CD14-positive monocyte (primary cell): ENCODE data around the gene ZNF70. TPM values are rescaled to one million over a fixed set of nuclear protein-coding genes. Genes with fewer than 3 reads are reported as not detected.

Source experiments
- DNase-seq, 3 donors: peaks; one replicate each; pipeline ENCODE4 v3.0.0-alpha.2; 2011 to 2022
- H2AFZ ChIP-seq: 2 replicates; pipeline ENCODE4 v1.6.0; 2012; ENCODE audit warnings: mild to moderate bottlenecking, low read depth, low read length, inconsistent platforms; ENCODE audit not compliant: insufficient read depth, poor library complexity, severe bottlenecking
- H3K27ac ChIP-seq, 2 donors: 1 replicate in 1 of 2; 2 replicates in 1 of 2; pipeline ENCODE4 v1.5.1; 2012 to 2013; ENCODE audit warnings: low read length in 2 of 2, control low read depth in 1 of 2, inconsistent platforms in 1 of 2, low read depth in 1 of 2, mild to moderate bottlenecking in 1 of 2
- H3K27me3 ChIP-seq, 2 donors: one replicate each; pipeline versions ENCODE4 v1.6.0 to v1.6.1; 2011 to 2013; ENCODE audit warnings: low read length in 2 of 2; ENCODE audit not compliant: control insufficient read depth in 2 of 2, insufficient read depth in 2 of 2
- H3K36me3 ChIP-seq, 2 donors: replicated peaks in 1 of 2; 1 replicate in 1 of 2; 2 replicates in 1 of 2; pipeline versions ENCODE4 v1.5.1 to v1.6.1; 2012 to 2013; ENCODE audit warnings: low read length in 2 of 2, control low read depth in 1 of 2, inconsistent platforms in 1 of 2, mild to moderate bottlenecking in 1 of 2; ENCODE audit not compliant: insufficient read depth in 2 of 2, control insufficient read depth in 1 of 2
- H3K4me1 ChIP-seq, 2 donors: 1 replicate in 1 of 2; 2 replicates in 1 of 2; pipeline versions ENCODE4 v1.5.1 to v1.6.1; 2012 to 2013; ENCODE audit warnings: low read length in 2 of 2, control low read depth in 1 of 2, inconsistent platforms in 1 of 2, mild to moderate bottlenecking in 1 of 2, moderate library complexity in 1 of 2; ENCODE audit not compliant: insufficient read depth in 2 of 2, control insufficient read depth in 1 of 2
- H3K4me2 ChIP-seq: replicated peaks from 2 replicates; pipeline ENCODE3; 2012; ENCODE audit warnings: low read length, moderate library complexity, mild to moderate bottlenecking; ENCODE audit not compliant: poor library complexity, severe bottlenecking; ENCODE audit errors: extremely low read depth
- H3K4me3 ChIP-seq, 3 experiments: fragments of 200-600 bp in 1 of 3; sonication (generic) in 1 of 3; replicated peaks in 1 of 3; 1 replicate in 2 of 3; 2 replicates in 1 of 3; pipeline ENCODE4 v1.5.1; 2011 to 2013; ENCODE audit warnings: low read length in 3 of 3, mild to moderate bottlenecking in 3 of 3, control low read depth in 2 of 3, low read depth in 2 of 3, inconsistent platforms in 1 of 3, moderate library complexity in 1 of 3
- H3K79me2 ChIP-seq: 2 replicates; pipeline ENCODE4 v1.6.0; 2012; ENCODE audit warnings: mild to moderate bottlenecking, control low read depth, inconsistent platforms, low read length, moderate library complexity; ENCODE audit not compliant: insufficient read depth
- H3K9ac ChIP-seq: 2 replicates; pipeline ENCODE4 v1.6.0; 2017; ENCODE audit warnings: low read length, mild to moderate bottlenecking; ENCODE audit not compliant: insufficient read depth, poor library complexity, severe bottlenecking
- H3K9me3 ChIP-seq, 2 donors: replicated peaks in 1 of 2; 1 replicate in 1 of 2; 2 replicates in 1 of 2; pipeline versions ENCODE4 v1.5.1 to v1.6.1; 2012 to 2013; ENCODE audit warnings: low read length in 2 of 2, control low read depth in 1 of 2; ENCODE audit not compliant: control insufficient read depth in 1 of 2, insufficient read depth in 1 of 2
- H4K20me1 ChIP-seq: 2 replicates; pipeline ENCODE4 v1.6.0; 2012; ENCODE audit warnings: mild to moderate bottlenecking, low read length, control low read depth, moderate library complexity; ENCODE audit not compliant: insufficient read depth
- H3K27ac Mint-ChIP-seq, 7 donors: one replicate each; pipeline ENCODE4 v1.8.0; 2020; ENCODE audit warnings: mild to moderate bottlenecking in 7 of 7, mixed read lengths in 7 of 7, moderate library complexity in 6 of 7, inconsistent platforms in 2 of 7
- H3K27me3 Mint-ChIP-seq, 3 donors: one replicate each; pipeline ENCODE4 v1.8.0; 2021 to 2022; ENCODE audit warnings: low read depth in 3 of 3, mild to moderate bottlenecking in 3 of 3, mixed read lengths in 3 of 3, moderate library complexity in 3 of 3, inconsistent platforms in 1 of 3
- H3K36me3 Mint-ChIP-seq, 2 donors: one replicate each; pipeline ENCODE4 v1.8.0; 2020; ENCODE audit warnings: mixed read lengths in 2 of 2, inconsistent platforms in 1 of 2, mild to moderate bottlenecking in 1 of 2
- H3K4me1 Mint-ChIP-seq: one replicate; pipeline ENCODE4 v1.8.0; 2020; ENCODE audit warnings: mild to moderate bottlenecking, mixed read lengths
- H3K4me3 Mint-ChIP-seq, 2 donors: one replicate each; pipeline ENCODE4 v1.8.0; 2020; ENCODE audit warnings: mild to moderate bottlenecking in 2 of 2, mixed read lengths in 2 of 2, moderate library complexity in 1 of 2
- H3K9me3 Mint-ChIP-seq, 7 donors: one replicate each; pipeline ENCODE4 v1.8.0; 2020 to 2022; ENCODE audit warnings: mixed read lengths in 7 of 7, mild to moderate bottlenecking in 6 of 7, moderate library complexity in 6 of 7, inconsistent platforms in 2 of 7
- CTCF ChIP-seq: fragments of 200-600 bp; IDR thresholded peaks from one replicate; pipeline ENCODE4 v1.8.0; 2022; ENCODE audit warnings: antibody characterized with exemption, mild to moderate bottlenecking
- WGBS: methylation state at CpG from one replicate; pipeline ENCODE4 v1.1.5; 2013; ENCODE audit warnings: missing lambda C conversion rate; ENCODE audit not compliant: insufficient coverage; 5-methylcytosine and 5-hydroxymethylcytosine counted together
- intact Hi-C, 2 donors: fragments of 100-400 bp; cut with micrococcal nuclease; formaldehyde crosslinking; loops; one replicate each; pipeline versions ENCODE4 v1.15.0 to v1.15.1; 2023
- polyA plus RNA-seq, 3 donors: library from polyadenylated mRNA; depleted of rRNA in 1 of 3; unstranded in 2 of 3; stranded (reverse) in 1 of 3; fragments of 300-500 nt in 2 of 3; fragments of >200 nt in 1 of 3; fragmentation: Illumina TruSeq in 2 of 3; gene quantifications; 1 replicate in 2 of 3; 2 replicates in 1 of 3; pipeline ENCODE4 v1.2.3, GENCODE V29; 2012 to 2021

ZNF70 gene
- polyA plus RNA-seq, 3 donors, result 0.04 to 0.85 (median 0.09) TPM

DNA sequence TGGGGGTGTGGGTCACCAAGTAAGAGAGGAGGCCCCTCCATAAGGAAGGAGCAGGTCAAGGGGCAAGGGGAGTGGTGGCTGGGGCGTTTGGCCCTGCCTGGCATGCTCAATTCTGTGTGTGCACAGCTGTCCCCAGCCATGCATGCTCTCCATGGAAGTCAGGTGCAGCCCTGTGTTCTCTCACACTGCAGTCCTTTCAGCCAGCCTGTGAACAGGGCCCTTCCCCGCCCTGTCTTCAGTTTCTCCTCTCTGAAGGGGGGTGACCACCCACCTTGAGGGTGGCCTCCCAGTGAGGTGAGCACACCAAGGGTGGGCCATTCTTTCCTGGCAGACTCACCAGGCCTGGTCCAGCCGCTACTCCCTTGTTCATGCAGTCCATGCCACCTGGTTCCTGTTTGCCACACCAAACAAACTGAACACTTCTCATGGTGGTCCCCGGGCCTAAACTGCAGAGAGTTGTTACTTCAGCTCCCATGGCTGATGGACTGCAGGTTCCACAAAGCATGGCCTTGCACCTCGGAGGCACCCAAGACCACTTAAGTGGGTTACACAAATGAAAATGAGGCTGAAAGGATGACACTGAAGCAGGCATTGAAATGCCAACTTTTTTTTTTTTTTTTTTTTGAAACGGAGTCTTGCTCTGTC lies 18.5 kb upstream of the ZNF70 start:
- no peak overlapping the region for H3K27ac ChIP-seq
- H3K27me3 ChIP-seq, result peaks cover 7 to 23% of the 10 kb centered on the region in 2 donors
- H3K4me1 ChIP-seq, result peaks cover 25 to 42% of the 10 kb centered on the region in 2 donors
- H3K27me3 Mint-ChIP-seq, result peaks cover 25 to 28% (median 25%) of the 10 kb centered on the region in 3 donors
- intact Hi-C loops, result loop anchor here (2.0 kb wide), 1 partner anchor 79 kb away; no protein-coding TSS in a partner anchor
- H3K9me3 Mint-ChIP-seq, result peaks cover 0 to 6% (median 3%) of the 10 kb centered on the region in 7 donors
- DNase-seq, result no peak
- peaks cover 28% of the 10 kb centered on the region for H3K4me1 Mint-ChIP-seq
- H4K20me1 ChIP-seq, result no peaks in the 10 kb centered on the region
- H3K79me2 ChIP-seq, result peaks cover 10% of the 10 kb centered on the region
- H3K27ac Mint-ChIP-seq, result peak overlapping the region in 1 of 7 donors; percentile 46
- H3K4me3 ChIP-seq, result no peak overlapping the region
- no peak for TF ChIP-seq CTCF
- H3K9me3 ChIP-seq, result no peaks in the 10 kb centered on the region
- WGBS, result 52% methylated on average over 4 of the region's 6 CpGs
- H3K9ac ChIP-seq, result no peak overlapping the region
- peaks cover 0 to 14% of the 10 kb centered on the region in 2 donors for H3K36me3 ChIP-seq
- H3K4me2 ChIP-seq, result no peak overlapping the region
- no peak overlapping the region for H2AFZ ChIP-seq
- peaks cover 11 to 16% of the 10 kb centered on the region in 2 donors for H3K36me3 Mint-ChIP-seq
- H3K4me3 Mint-ChIP-seq, result no peak overlapping the region

GRCh38 chr22:23767673-23768548 lies 17.0 kb upstream of the ZNF70 start, which contains the start of gene CHCHD10:
CHCHD10 (minus strand) TSS chr22:23767972; CDS start chr22:23767874, 98 bp downstream.
- H3K79me2 ChIP-seq, result peaks cover 10% of the 10 kb centered on the region
- H3K4me3 Mint-ChIP-seq, result peak within 1 kb of the TSS; percentile 85 to 90
- peaks cover 0 to 15% of the 10 kb centered on the region in 2 donors for H3K36me3 ChIP-seq
- peaks cover 0 to 2% (median 0%) of the 10 kb centered on the region in 7 donors for H3K9me3 Mint-ChIP-seq
- H4K20me1 ChIP-seq, result no peaks in the 10 kb centered on the region
- TF ChIP-seq CTCF, result peak; percentile 91
- H3K9me3 ChIP-seq, result no peaks in the 10 kb centered on the region
- peaks cover 37 to 53% of the 10 kb centered on the region in 2 donors for H3K4me1 ChIP-seq
- peaks cover 11 to 15% (median 12%) of the 10 kb centered on the region in 3 donors for H3K27me3 Mint-ChIP-seq
- peaks cover 11 to 13% of the 10 kb centered on the region in 2 donors for H3K36me3 Mint-ChIP-seq
- H3K9ac ChIP-seq, result peak within 1 kb of the TSS; percentile 86
- H3K27ac Mint-ChIP-seq, result peak within 1 kb of the TSS in 6 of 7 donors; percentile 78 to 94 (median 87)
- H3K27me3 ChIP-seq, result peaks cover 4 to 10% of the 10 kb centered on the region in 2 donors
- intact Hi-C loops, result loop anchor here (2.0 kb wide), 1 partner anchor 81 kb away; no protein-coding TSS in a partner anchor
- peak within 1 kb of the TSS; percentile 100 for H3K4me2 ChIP-seq
- under 1% methylated on average over 48 of the region's 63 CpGs for WGBS
- H2AFZ ChIP-seq, result peak within 1 kb of the TSS; percentile 96
- peak; percentile 76 to 83 (median 77) for DNase-seq
- H3K27ac ChIP-seq, result peak within 1 kb of the TSS; percentile 45 to 85
- peaks cover 40% of the 10 kb centered on the region for H3K4me1 Mint-ChIP-seq
- H3K4me3 ChIP-seq, result peak within 1 kb of the TSS; percentile 48 to 92 (median 71)
